Astrocyte of the cerebellum (primary cell): Measurements from ENCODE around the gene STN1.

ENCODE experiments used
- DNase-seq: peaks from one replicate; pipeline ENCODE4 v3.0.0-alpha.2; 2011; ENCODE audit warnings: low read depth
- H3K4me3 ChIP-seq: 2 replicates; pipeline ENCODE4 v1.5.1; 2011; ENCODE audit warnings: mild to moderate bottlenecking, low read depth, low read length, moderate library complexity
- CTCF ChIP-seq: IDR thresholded peaks from 2 replicates; pipeline ENCODE4 v1.5.1; 2012; ENCODE audit warnings: low read length, low read depth, moderate library complexity, mild to moderate bottlenecking; ENCODE audit errors: missing control alignments
- in situ Hi-C: cut with HindIII; loops from 2 replicates; pipeline ENCODE4 v1.10.0; 2017; ENCODE audit warnings: low sequenced_read_pairs

The STN1 gene

GRCh38 chr10:103932271-103932670 is 14.3 kb upstream of the STN1 start:
- H3K4me3 ChIP-seq: no peak overlapping the region
- DNase-seq: no peak
- TF ChIP-seq CTCF: no peak
- in situ Hi-C loops: no loop called here

- in situ Hi-C loops: no loop called here
- no peak for DNase-seq
- no peak for TF ChIP-seq CTCF
- no peak overlapping the region for H3K4me3 ChIP-seq
Observed at GRCh38 chr10:103931603-103932002, 13.6 kb upstream of the STN1 start.

GRCh38 chr10:103930881-103931280 is 12.9 kb upstream of the STN1 start:
- DNase-seq: no peak
- H3K4me3 ChIP-seq: no peak overlapping the region
- in situ Hi-C loops: no loop called here
- no peak for TF ChIP-seq CTCF

DNA sequence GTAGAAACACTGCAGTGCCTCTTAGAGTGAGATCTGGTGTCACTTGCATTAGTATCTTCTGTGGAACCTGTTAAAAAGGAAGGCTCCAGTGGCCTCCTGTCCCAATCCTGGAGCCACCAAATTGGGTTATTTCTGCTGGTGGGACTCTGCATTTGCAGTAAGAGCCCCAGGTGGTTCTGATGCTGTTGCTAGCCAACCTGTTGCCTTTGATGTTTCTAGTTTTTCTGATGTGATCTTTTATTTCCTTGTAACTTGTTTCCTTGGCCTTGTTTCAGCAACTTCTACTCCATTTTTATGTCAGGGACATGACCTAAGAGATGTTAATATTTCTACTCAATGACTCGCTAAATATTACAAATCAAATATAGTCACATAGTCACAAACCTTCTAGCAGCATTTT is 12.5 kb upstream of the STN1 start:
- in situ Hi-C loops: no loop called here
- no peak overlapping the region for H3K4me3 ChIP-seq
- no peak for TF ChIP-seq CTCF
- no peak for DNase-seq

- no peak for TF ChIP-seq CTCF
- in situ Hi-C loops: no loop called here
- H3K4me3 ChIP-seq: no peak overlapping the region
- DNase-seq: no peak
Observed at GRCh38 chr10:103929381-103929921, 11.5 kb upstream of the STN1 start.

GRCh38 chr10:103928784-103929183 is 10.8 kb upstream of the STN1 start:
- in situ Hi-C loops: no loop called here
- no peak for DNase-seq
- TF ChIP-seq CTCF: no peak
- no peak overlapping the region for H3K4me3 ChIP-seq
